ENCODE results near the gene HRH2. TPM values are rescaled to one million over a fixed set of nuclear protein-coding genes. Genes with fewer than 3 reads are reported as not detected.

HRH2 gene
- total and polyA plus RNA-seq, 2 donors (not counting 1 experiment from before 2014, with no cell fraction given): 0.46 TPM; not detected in 1

GRCh38 chr5:175711031-175711430 lies 53.2 kb downstream of the HRH2 start:
- TF ChIP-seq CTCF (IDR thresholded peaks at IDR 0.05): no peak
- H3K27ac ChIP-seq (ENCODE audit: low read length in 2 of 2): no peak overlapping the region
- H3K4me2 ChIP-seq (replicated peaks; ENCODE audit: low read depth, low read length, poor library complexity, severe bottlenecking): no peak overlapping the region
- no peaks in the 10 kb centered on the region for H3K27me3 ChIP-seq (replicated peaks in 1 of 4; ENCODE audit: control extremely low read depth in 1 of 4, control insufficient read depth in 3 of 4, insufficient read depth in 4 of 4, low read length in 3 of 4)
- Mint-ChIP-seq H3K9me3 (ENCODE audit: insufficient read depth) (no peaks in the 10 kb centered on the region), H3K27me3 (peaks cover 23% of the 10 kb centered on the region), H3K27ac (no peak overlapping the region), H3K4me3 (no peak overlapping the region), H3K4me1 (no peaks in the 10 kb centered on the region)
- no CpG with 5 or more reads among the region's 5 CpGs for WGBS (ENCODE audit: insufficient coverage)
- intact Hi-C loops (cut with micrococcal nuclease): no loop called here
- no peak overlapping the region for H3K9ac ChIP-seq (ENCODE audit: low read length)
- H3K4me1 ChIP-seq (ENCODE audit: control insufficient read depth in 2 of 2, insufficient read depth in 2 of 2, low read length in 2 of 2): no peaks in the 10 kb centered on the region
- H3K79me2 ChIP-seq (ENCODE audit: control insufficient read depth, insufficient read depth, low read length): no peaks in the 10 kb centered on the region
- ATAC-seq (ENCODE audit: low read depth) (no peak), DNase-seq (no peak)
- ChIA-PET CTCF (no interaction called here), POLR2A (no interaction called here)
- H4K20me1 ChIP-seq (ENCODE audit: control insufficient read depth, insufficient read depth, low read length, poor library complexity, severe bottlenecking): no peaks in the 10 kb centered on the region
- peaks cover 0 to 19% (median 0%) of the 10 kb centered on the region in 3 donors for H3K9me3 ChIP-seq (ENCODE audit: control extremely low read depth in 1 of 3, control insufficient read depth in 2 of 3, insufficient read depth in 1 of 3, low read length in 2 of 3)
- H2AFZ ChIP-seq (ENCODE audit: insufficient read depth, low read depth, low read length, poor library complexity, severe bottlenecking): no peak overlapping the region
- H3K4me3 ChIP-seq (ENCODE audit: control extremely low read depth in 1 of 5, extremely low read depth in 1 of 5, insufficient read depth in 1 of 5, low read depth in 2 of 5, low read length in 4 of 5): no peak overlapping the region
- H3K36me3 ChIP-seq (replicated peaks in 1 of 2; ENCODE audit: control extremely low read depth in 1 of 2, control insufficient read depth in 1 of 2, extremely low read depth in 1 of 2, insufficient read depth in 2 of 2, low read length in 1 of 2): no peaks in the 10 kb centered on the region

GRCh38 chr5:175711472-175712312 lies 53.8 kb downstream of the HRH2 start:
- H3K4me3 ChIP-seq (ENCODE audit: control extremely low read depth in 1 of 5, extremely low read depth in 1 of 5, insufficient read depth in 1 of 5, low read depth in 2 of 5, low read length in 4 of 5): no peak overlapping the region
- DNase-seq (no peak), ATAC-seq (ENCODE audit: low read depth) (no peak)
- no peaks in the 10 kb centered on the region for H3K27me3 ChIP-seq (replicated peaks in 1 of 4; ENCODE audit: control extremely low read depth in 1 of 4, control insufficient read depth in 3 of 4, insufficient read depth in 4 of 4, low read length in 3 of 4)
- H3K4me1 ChIP-seq (ENCODE audit: control insufficient read depth in 2 of 2, insufficient read depth in 2 of 2, low read length in 2 of 2): no peaks in the 10 kb centered on the region
- H3K27ac Mint-ChIP-seq: no peak overlapping the region
- peaks cover 23% of the 10 kb centered on the region for H3K27me3 Mint-ChIP-seq
- intact Hi-C loops (cut with micrococcal nuclease): no loop called here
- H4K20me1 ChIP-seq (ENCODE audit: control insufficient read depth, insufficient read depth, low read length, poor library complexity, severe bottlenecking): no peaks in the 10 kb centered on the region
- H3K4me2 ChIP-seq (replicated peaks; ENCODE audit: low read depth, low read length, poor library complexity, severe bottlenecking): no peak overlapping the region
- ChIA-PET CTCF (no interaction called here), POLR2A (no interaction called here)
- H3K4me1 Mint-ChIP-seq: no peaks in the 10 kb centered on the region
- no peak overlapping the region for H3K9ac ChIP-seq (ENCODE audit: low read length)
- H2AFZ ChIP-seq (ENCODE audit: insufficient read depth, low read depth, low read length, poor library complexity, severe bottlenecking): no peak overlapping the region
- TF ChIP-seq EZH2 (IDR thresholded peaks at IDR 0.05; ENCODE audit: borderline replicate concordance, insufficient read depth, low read depth, low read length, poor library complexity, severe bottlenecking) (no peak), CTCF (IDR thresholded peaks at IDR 0.05) (no peak)
- H3K27ac ChIP-seq (ENCODE audit: low read length in 2 of 2): no peak overlapping the region
- peaks cover 0 to 22% (median under 1%) of the 10 kb centered on the region in 3 donors for H3K9me3 ChIP-seq (ENCODE audit: control extremely low read depth in 1 of 3, control insufficient read depth in 2 of 3, insufficient read depth in 1 of 3, low read length in 2 of 3)
- H3K79me2 ChIP-seq (ENCODE audit: control insufficient read depth, insufficient read depth, low read length): no peaks in the 10 kb centered on the region
- no peak overlapping the region for H3K4me3 Mint-ChIP-seq
- peaks cover 2% of the 10 kb centered on the region for H3K9me3 Mint-ChIP-seq (ENCODE audit: insufficient read depth)
- no peaks in the 10 kb centered on the region for H3K36me3 ChIP-seq (replicated peaks in 1 of 2; ENCODE audit: control extremely low read depth in 1 of 2, control insufficient read depth in 1 of 2, extremely low read depth in 1 of 2, insufficient read depth in 2 of 2, low read length in 1 of 2)
- WGBS (ENCODE audit: insufficient coverage): 94% methylated on average over 20 of the region's 20 CpGs
